GM12874 (cell line): ENCODE measurements around the gene PIR.
A peak's percentile ranks its signal among the peaks of the same experiment; 100 is the strongest.

Experiments used
- CTCF ChIP-seq: IDR thresholded peaks from 2 replicates; pipeline ENCODE4 v1.5.1; 2011; ENCODE audit warnings: low read depth, mild to moderate bottlenecking, control low read depth, low read length, moderate library complexity; ENCODE audit not compliant: insufficient read depth

PIR gene

GRCh38 chrX:15495801-15496200, 2.7 kb upstream of the PIR start:
- no peak for TF ChIP-seq CTCF

- TF ChIP-seq CTCF: no peak
Observed at GRCh38 chrX:15492469-15492868, 664 bp downstream of the PIR start.

- TF ChIP-seq CTCF: no peak
Observed at GRCh38 chrX:15483891-15484290, 9.2 kb downstream of the PIR start.

- TF ChIP-seq CTCF: no peak
Observed at GRCh38 chrX:15475486-15475885, 17.6 kb downstream of the PIR start.

- no peak for TF ChIP-seq CTCF
Observed at GRCh38 chrX:15475021-15475420, 18.1 kb downstream of the PIR start.

GRCh38 chrX:15474028-15474427, 19.1 kb downstream of the PIR start:
- no peak for TF ChIP-seq CTCF

- TF ChIP-seq CTCF: no peak
Observed at GRCh38 chrX:15472531-15472930, 20.6 kb downstream of the PIR start.

- peak; percentile 64 for TF ChIP-seq CTCF
Observed at GRCh38 chrX:15471028-15471427, 22.1 kb downstream of the PIR start.
